HepG2 (cell line): ENCODE data around the gene NDUFA8. TPM values are rescaled to one million over a fixed set of nuclear protein-coding genes. Genes with fewer than 3 reads are reported as not detected.

Experiments used
- ATAC-seq: fragments of 200-7000 bp; cut with Tn5 transposase; 3 replicates; pipeline ENCODE4 v1.9.1; 2020; ENCODE audit warnings: mild to moderate bottlenecking, moderate library complexity
- BruUV-seq: library from RNA; stranded (reverse); fragments of 400-500 nt; replicated peaks from 2 replicates; lab custom pipeline; 2021; lab: Mats Ljungman, UMichigan
- CTCF ChIA-PET: fragments of 300-600 bp; formaldehyde crosslinking; extraction: SDS; loops from one replicate; lab custom pipeline; 2021; ENCODE audit warnings: low total read pairs, inconsistent platforms, low intra/inter-chr PET ratio; lab: Yijun Ruan, JAX
- POLR2A ChIA-PET: fragments of 350-600 bp; sonication (Branson Sonifier 250); formaldehyde crosslinking; loops from one replicate; lab custom pipeline; 2020; ENCODE audit warnings: antibody characterized with exemption, inconsistent platforms; lab: Yijun Ruan, JAX
- DNase-seq: peaks from one replicate; pipeline ENCODE4 v3.0.0-alpha.2; 2015; ENCODE audit warnings: low spot score
- FAIRE-seq: peaks from 3 replicates; lab custom pipeline; 2011; peaks lifted over from hg19 to GRCh38; lab: Jason Lieb, UNC
- H2AFZ ChIP-seq: one replicate; pipeline ENCODE4 v1.6.1; 2011; ENCODE audit warnings: low read length, inconsistent platforms
- H3K27ac ChIP-seq: fragments of 300-600 bp; 3 replicates; pipeline ENCODE4 v1.8.0; 2011; ENCODE audit warnings: mixed run types, mild to moderate bottlenecking, mixed read lengths, low read length, inconsistent platforms; ENCODE audit not compliant: insufficient read depth; ENCODE audit errors: extremely low read length
- H3K27me3 ChIP-seq, 2 experiments: fragments of 200-600 bp in 1 of 2; 2 replicates in 1 of 2; 3 replicates in 1 of 2; pipeline versions ENCODE4 v1.6.0 to v1.8.0; 2011; ENCODE audit warnings: low read length in 2 of 2, mild to moderate bottlenecking in 2 of 2, moderate library complexity in 2 of 2, inconsistent platforms in 1 of 2; ENCODE audit not compliant: insufficient read depth in 2 of 2, control insufficient read depth in 1 of 2
- H3K36me3 ChIP-seq, 2 experiments: fragments of 200-600 bp in 1 of 2; replicated peaks in 1 of 2; 2 replicates in 1 of 2; 3 replicates in 1 of 2; pipeline versions ENCODE4 v1.5.1 to v1.8.0; 2011; ENCODE audit warnings: low read length in 2 of 2, inconsistent platforms in 1 of 2; ENCODE audit not compliant: insufficient read depth in 2 of 2, control insufficient read depth in 1 of 2
- H3K4me1 ChIP-seq: 2 replicates; pipeline ENCODE4 v1.5.1; 2012; ENCODE audit warnings: low read length, inconsistent platforms; ENCODE audit not compliant: insufficient read depth
- H3K4me2 ChIP-seq: 2 replicates; pipeline ENCODE4 v1.6.0; 2011; ENCODE audit warnings: low read depth, low read length, inconsistent platforms
- H3K4me3 ChIP-seq, 3 experiments: fragments of 200-600 bp in 1 of 3; sonication (generic), shearing (Covaris generic) in 1 of 3; replicated peaks in 1 of 3; 2 replicates each; pipeline ENCODE4 v1.5.1; 2011 to 2016; ENCODE audit warnings: low read length in 3 of 3, inconsistent platforms in 2 of 3, low read depth in 2 of 3, mild to moderate bottlenecking in 2 of 3, control low read depth in 1 of 3, mixed read lengths in 1 of 3; ENCODE audit not compliant: insufficient read depth in 1 of 3
- H3K79me2 ChIP-seq: one replicate; pipeline ENCODE4 v1.6.1; 2011; ENCODE audit warnings: low read length, inconsistent platforms; ENCODE audit not compliant: insufficient read depth
- H3K9ac ChIP-seq: 2 replicates; pipeline ENCODE4 v1.6.0; 2011; ENCODE audit warnings: mild to moderate bottlenecking, low read depth, low read length, inconsistent platforms; ENCODE audit not compliant: insufficient read depth
- H3K9me3 ChIP-seq: 2 replicates; pipeline ENCODE4 v1.5.1; 2012; ENCODE audit warnings: mild to moderate bottlenecking, low read length
- H4K20me1 ChIP-seq: 2 replicates; pipeline ENCODE4 v1.6.0; 2011; ENCODE audit warnings: inconsistent platforms, mild to moderate bottlenecking, low read length, moderate library complexity; ENCODE audit not compliant: insufficient read depth
- ELF3 ChIP-seq: IDR thresholded peaks from 2 replicates; pipeline ENCODE4 v1.6.1; 2016; ENCODE audit warnings: missing genetic modification reagents, missing compliant biosample characterization
- HIC2 ChIP-seq: sonication (generic); formaldehyde crosslinking; IDR thresholded peaks from 2 replicates; pipeline ENCODE4 v1.9.0; 2022; ENCODE audit warnings: low read depth, missing genetic modification reagents
- HOXA7 ChIP-seq: sonication (generic); formaldehyde crosslinking; IDR thresholded peaks from 2 replicates; pipeline ENCODE4 v1.8.1; 2022; ENCODE audit warnings: mild to moderate bottlenecking, missing genetic modification reagents, moderate library complexity
- MTA1 ChIP-seq: sonication (generic); formaldehyde crosslinking; IDR thresholded peaks from 2 replicates; pipeline ENCODE4 v1.4.0; 2020; ENCODE audit warnings: missing genetic modification reagents, mild to moderate bottlenecking, borderline replicate concordance
- POLR2A ChIP-seq, 2 experiments: IDR thresholded peaks; 2 replicates each; pipeline ENCODE4 v1.6.1; 2011; ENCODE audit warnings: low read depth in 2 of 2, low read length in 2 of 2, mild to moderate bottlenecking in 1 of 2, moderate library complexity in 1 of 2; ENCODE audit not compliant: insufficient read depth in 1 of 2
- THAP11 ChIP-seq: IDR thresholded peaks from 2 replicates; pipeline ENCODE4 v1.6.1; 2016; ENCODE audit warnings: missing biosample characterization, missing genetic modification reagents
- ZFP62 ChIP-seq: sonication (generic); formaldehyde crosslinking; IDR thresholded peaks from 2 replicates; pipeline ENCODE4 v1.4.0; 2020; ENCODE audit warnings: missing genetic modification reagents
- ZNF646 ChIP-seq: sonication (generic); formaldehyde crosslinking; IDR thresholded peaks from 2 replicates; pipeline ENCODE4 v1.9.0; 2021; ENCODE audit warnings: mild to moderate bottlenecking, missing genetic modification reagents
- ZNF800 ChIP-seq: sonication (generic); formaldehyde crosslinking; IDR thresholded peaks from 2 replicates; pipeline ENCODE4 v1.4.0; 2020; ENCODE audit warnings: missing genetic modification reagents
- ZNF891 ChIP-seq: sonication (generic); formaldehyde crosslinking; IDR thresholded peaks from 2 replicates; pipeline ENCODE4 v1.5.0; 2020; ENCODE audit warnings: mild to moderate bottlenecking, missing genetic modification reagents
- WGBS: methylation state at CpG from one replicate; pipeline ENCODE4 v1.1.6; 2017; ENCODE audit warnings: low lambda C conversion rate; 5-methylcytosine and 5-hydroxymethylcytosine counted together
- in situ Hi-C: cut with HindIII; loops from 2 replicates; pipeline ENCODE4 v1.10.0; 2017; ENCODE audit warnings: low pct_unique_long_range_greater_than_20kb; ENCODE audit not compliant: extremely low pct_ligation_motif_present
- intact Hi-C: fragments of 100-400 bp; cut with micrococcal nuclease; formaldehyde crosslinking; loops from one replicate; pipeline ENCODE4 v1.10.0; 2022; ENCODE audit not compliant: unreplicated experiment
- polyA plus RNA-seq, 8 experiments: library from polyadenylated mRNA; depleted of rRNA in 3 of 8; stranded (reverse) in 7 of 8; unstranded in 1 of 8; fragments of >200 nt; fragmentation: Illumina TruSeq in 4 of 8; extraction: Trizol in 4 of 8; gene quantifications; 2 replicates each; pipeline versions ENCODE4 v1.2.1 to v1.2.3, GENCODE V29; 2011 to 2016; ENCODE audit warnings: low read depth in 4 of 8, missing spikeins in 1 of 8, mixed read lengths in 1 of 8; ENCODE audit not compliant: insufficient read depth in 1 of 8
- total RNA-seq, 5 experiments: library from RNA; depleted of rRNA; stranded (reverse); fragments of >200 nt; fragmentation: Illumina TruSeq; extraction: Trizol; gene quantifications; 2 replicates each; pipeline ENCODE4 v1.2.3, GENCODE V29; 2016; ENCODE audit warnings: low read depth in 1 of 5

The NDUFA8 gene
- total and polyA plus RNA-seq, 2 of the 13 experiments (the other 11 are each of a cell fraction or from before 2014, with no cell fraction given) = 68.6 to 71.7 TPM

GRCh38 chr9:122134822-122135528, 24.6 kb downstream of the NDUFA8 start (continued):
- TF ChIP-seq ZNF646 (no peak), HOXA7 (CRISPR knock-in tag) (no peak), ZNF891 (CRISPR knock-in tag) (no peak)
- TF ChIP-seq, all 625 proteins: peak for 5

DNA sequence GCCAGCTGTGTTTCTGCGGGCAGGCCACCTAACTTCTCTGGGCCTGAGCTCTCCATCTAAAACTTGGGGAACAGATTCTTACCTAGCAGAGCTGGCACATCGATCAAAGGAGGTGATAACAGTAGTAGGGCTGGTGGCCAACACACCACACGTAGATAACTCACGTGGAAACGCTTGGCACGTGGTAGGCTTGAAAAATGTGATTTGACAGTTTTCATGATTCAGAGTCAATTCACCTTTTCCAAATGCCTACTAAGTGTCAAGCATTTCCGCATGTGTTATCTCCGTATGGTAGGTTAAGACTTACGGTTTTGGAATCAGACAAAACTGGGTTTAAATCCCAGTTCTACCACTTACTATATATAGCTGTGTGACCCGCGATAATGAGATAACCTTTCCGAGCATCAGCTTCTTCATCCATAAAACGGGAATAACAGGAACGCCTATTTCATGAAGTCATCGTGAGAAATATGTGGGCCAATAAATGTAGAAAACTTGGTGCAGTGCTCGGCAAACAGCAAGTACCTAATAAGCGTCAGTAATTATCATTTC, 25.5 kb downstream of the NDUFA8 start:
- H3K9me3 ChIP-seq = no peaks in the 10 kb centered on the region
- no peak overlapping the region for H3K27ac ChIP-seq
- no peak overlapping the region for H3K4me3 ChIP-seq
- no peak overlapping the region for H2AFZ ChIP-seq
- BruUV-seq = no TSS peak
- no peaks in the 10 kb centered on the region for H3K36me3 ChIP-seq
- intact Hi-C loops = no loop called here
- in situ Hi-C loops = no loop called here
- no peaks in the 10 kb centered on the region for H4K20me1 ChIP-seq
- no peak overlapping the region for H3K9ac ChIP-seq
- TF ChIP-seq HIC2 (CRISPR knock-in tag) (no peak), THAP11 (CRISPR knock-in tag) (no peak), ELF3 (CRISPR knock-in tag) (no peak), MTA1 (CRISPR knock-in tag) (no peak), ZFP62 (CRISPR knock-in tag) (no peak), ZNF800 (CRISPR knock-in tag) (no peak), POLR2A (IDR thresholded peaks at IDR 0.05; ENCODE audit: insufficient read depth in 1 of 2, low read depth in 2 of 2, low read length in 2 of 2) (no peak)
- FAIRE-seq (no peak), DNase-seq (no peak), ATAC-seq (no peak)
- CTCF ChIA-PET = interaction anchor here (1.1 kb wide), 1 partner anchor 9 kb away, joined by 3 read pairs; no protein-coding TSS in a partner anchor
- WGBS = 88% methylated on average over 17 of the region's 17 CpGs
- peaks cover 0 to 15% of the 10 kb centered on the region in 2 experiments; a peak in 1 of 5 replicates for H3K27me3 ChIP-seq
- POLR2A ChIA-PET = no interaction called here
- no peak overlapping the region for H3K4me2 ChIP-seq
- peaks cover 59% of the 10 kb centered on the region for H3K4me1 ChIP-seq
- H3K79me2 ChIP-seq = no peaks in the 10 kb centered on the region
